Prostate gland (tissue), 2 donors: ENCODE measurements around the gene PEX11B. TPM values are rescaled to one million over a fixed set of nuclear protein-coding genes. Genes with fewer than 3 reads are reported as not detected.

Experiments used
- DNase-seq: peaks from one replicate; pipeline ENCODE4 v3.0.0-alpha.2; 2019; ENCODE audit warnings: low spot score
- H3K27ac ChIP-seq, 2 donors: fragments of 200-600 bp; sonication (generic); 2 replicates each; pipeline ENCODE4 v1.5.1; 2017 to 2019
- H3K27me3 ChIP-seq: fragments of 200-600 bp; sonication (generic); replicated peaks from 2 replicates; pipeline ENCODE4 v1.5.1; 2019; ENCODE audit not compliant: insufficient read depth
- H3K36me3 ChIP-seq, 2 donors: fragments of 200-600 bp; sonication (generic); 1 replicate in 1 of 2; 2 replicates in 1 of 2; pipeline versions ENCODE4 v1.5.1 to v1.8.1; 2017 to 2019
- H3K4me1 ChIP-seq: fragments of 200-600 bp; sonication (generic); replicated peaks from 2 replicates; pipeline ENCODE4 v1.5.1; 2019
- H3K4me3 ChIP-seq, 2 donors: fragments of 200-600 bp; sonication (generic); 2 replicates each; pipeline ENCODE4 v1.5.1; 2017 to 2019
- H3K9me3 ChIP-seq: fragments of 200-600 bp; sonication (generic); 2 replicates; pipeline ENCODE4 v1.5.1; 2017
- CTCF ChIP-seq, 4 experiments: fragments of 200-600 bp in 2 of 4; fragments of 450-650 bp in 2 of 4; sonication (generic) in 2 of 4; IDR thresholded peaks; 1 replicate in 3 of 4; 2 replicates in 1 of 4; pipeline ENCODE4 v1.5.1; 2016 to 2019; ENCODE audit warnings: antibody characterized with exemption in 4 of 4, mild to moderate bottlenecking in 2 of 4, moderate library complexity in 2 of 4
- POLR2A ChIP-seq: fragments of 450-650 bp; IDR thresholded peaks from one replicate; pipeline ENCODE4 v1.6.1; 2016; ENCODE audit warnings: antibody characterized with exemption, mild to moderate bottlenecking
- POLR2AphosphoS5 ChIP-seq: sonication (generic); formaldehyde crosslinking; IDR thresholded peaks from one replicate; pipeline ENCODE4 v1.6.1; 2017; ENCODE audit warnings: antibody characterized with exemption
- WGBS: methylation state at CpG from one replicate; pipeline ENCODE4 v1.1.5; 2018; 5-methylcytosine and 5-hydroxymethylcytosine counted together
- intact Hi-C: fragments of 100-400 bp; cut with DNase I; formaldehyde crosslinking; loops from one replicate; pipeline ENCODE4 v1.14.2; 2022
- total RNA-seq, 2 donors: library from RNA; depleted of rRNA; stranded (reverse); fragments of >200 nt; gene quantifications; one replicate each; pipeline ENCODE4 v1.1.0, GENCODE V29; 2016

The PEX11B gene
- total RNA-seq, 2 donors from 2014 or later = 35.9 to 37.7 TPM

GRCh38 chr1:145901312-145902021 lies 17.1 kb downstream of the PEX11B start:
- Histone ChIP-seq H3K27me3 (no peaks in the 10 kb centered on the region), H3K9me3 (no peaks in the 10 kb centered on the region), H3K4me3 (no peak overlapping the region), H3K4me1 (no peaks in the 10 kb centered on the region), H3K36me3 (no peaks in the 10 kb centered on the region), H3K27ac (no peak overlapping the region)
- 81% methylated on average over 12 of the region's 12 CpGs for WGBS
- DNase-seq = no peak
- TF ChIP-seq POLR2A = no peak
- TF ChIP-seq CTCF (IDR thresholded peaks at IDR 0.05) = no peak
- no peak for TF ChIP-seq POLR2AphosphoS5
- intact Hi-C loops = no loop called here

GRCh38 chr1:145898756-145899155 lies 19.8 kb downstream of the PEX11B start:
- TF ChIP-seq POLR2AphosphoS5 = no peak
- TF ChIP-seq CTCF (IDR thresholded peaks at IDR 0.05) = no peak
- TF ChIP-seq POLR2A = no peak
- DNase-seq = no peak
- H3K27me3 ChIP-seq = no peaks in the 10 kb centered on the region
- no peaks in the 10 kb centered on the region for H3K4me1 ChIP-seq
- H3K4me3 ChIP-seq = no peak overlapping the region
- intact Hi-C loops = no loop called here
- no peak overlapping the region for H3K27ac ChIP-seq
- no peaks in the 10 kb centered on the region for H3K9me3 ChIP-seq
- no peaks in the 10 kb centered on the region for H3K36me3 ChIP-seq
- 84% methylated on average over 5 of the region's 5 CpGs for WGBS

GRCh38 chr1:145897969-145898368 lies 20.5 kb downstream of the PEX11B start:
- no peak overlapping the region for H3K27ac ChIP-seq
- peaks cover 3% of the 10 kb centered on the region for H3K4me1 ChIP-seq
- no peak for DNase-seq
- no peaks in the 10 kb centered on the region for H3K36me3 ChIP-seq
- WGBS = 96% methylated on average over 1 of the region's 1 CpG
- no peaks in the 10 kb centered on the region for H3K9me3 ChIP-seq
- no peaks in the 10 kb centered on the region for H3K27me3 ChIP-seq
- H3K4me3 ChIP-seq = no peak overlapping the region
- TF ChIP-seq POLR2A = no peak
- TF ChIP-seq POLR2AphosphoS5 = no peak
- TF ChIP-seq CTCF (IDR thresholded peaks at IDR 0.05) = no peak
- intact Hi-C loops = no loop called here

- Histone ChIP-seq H3K36me3 (no peaks in the 10 kb centered on the region), H3K27me3 (no peaks in the 10 kb centered on the region), H3K9me3 (no peaks in the 10 kb centered on the region), H3K27ac (no peak overlapping the region), H3K4me3 (no peak overlapping the region), H3K4me1 (peaks cover 14% of the 10 kb centered on the region)
- 100% methylated on average over 1 of the region's 1 CpG for WGBS
- no peak for TF ChIP-seq POLR2AphosphoS5
- no peak for TF ChIP-seq POLR2A
- TF ChIP-seq CTCF (IDR thresholded peaks at IDR 0.05) = no peak
- no peak for DNase-seq
- intact Hi-C loops = no loop called here
These were observed 23.0 kb downstream of the PEX11B start for GRCh38 chr1:145895471-145895870.
